SU-DHL-6 (cell line): Measurements from ENCODE around the gene PTPN21.

Source experiments
- H2AFZ ChIP-seq: fragments of 200-600 bp; sonication (generic); 2 replicates; pipeline ENCODE4 v1.6.1; 2014; ENCODE audit warnings: low read depth, mild to moderate bottlenecking, moderate library complexity, mixed read lengths, antibody characterized with exemption, low read length; ENCODE audit not compliant: severe bottlenecking
- H3F3A ChIP-seq: fragments of 200-600 bp; shearing (Covaris generic); 2 replicates; pipeline ENCODE4 v1.6.0; 2016; ENCODE audit warnings: antibody characterized with exemption, mild to moderate bottlenecking; ENCODE audit not compliant: insufficient read depth
- H3K27ac ChIP-seq: fragments of 200-600 bp; sonication (generic); 2 replicates; pipeline ENCODE4 v1.5.1; 2016; ENCODE audit warnings: low read depth, mild to moderate bottlenecking, low read length, moderate library complexity, mixed read lengths
- H3K27me3 ChIP-seq: fragments of 200-600 bp; sonication (generic), shearing (Covaris generic); 2 replicates; pipeline ENCODE4 v1.6.0; 2014; ENCODE audit warnings: mild to moderate bottlenecking, low read length
- H3K36me3 ChIP-seq: fragments of 200-600 bp; sonication (generic); 2 replicates; pipeline ENCODE4 v1.6.1; 2014; ENCODE audit warnings: mild to moderate bottlenecking, low read length, mixed read lengths
- H3K4me2 ChIP-seq: fragments of 300-600, 200-600 bp; shearing (Covaris generic), sonication (generic); 2 replicates; pipeline ENCODE4 v1.6.0; 2014; ENCODE audit warnings: low read length, low read depth, mild to moderate bottlenecking; ENCODE audit not compliant: poor library complexity, severe bottlenecking
- H3K4me3 ChIP-seq: fragments of 200-600 bp; sonication (generic); 2 replicates; pipeline ENCODE4 v1.5.1; 2014; ENCODE audit warnings: antibody characterized with exemption, low read length, mild to moderate bottlenecking, mixed read lengths; ENCODE audit not compliant: insufficient read depth, poor library complexity, severe bottlenecking
- H3K79me2 ChIP-seq: fragments of 200-600 bp; sonication (generic); 2 replicates; pipeline ENCODE4 v1.6.1; 2014; ENCODE audit warnings: mild to moderate bottlenecking, low read length, moderate library complexity; ENCODE audit not compliant: insufficient read depth
- H3K9ac ChIP-seq: fragments of 200-600 bp; sonication (generic); 2 replicates; pipeline ENCODE4 v1.7.0; 2014; ENCODE audit warnings: mild to moderate bottlenecking, low read length
- H3K9me2 ChIP-seq: fragments of 200-600 bp; sonication (generic); replicated peaks from 2 replicates; pipeline ENCODE4 v1.6.1; 2014; ENCODE audit warnings: low read length; ENCODE audit not compliant: insufficient read depth
- H3K9me3 ChIP-seq: fragments of 200-600 bp; sonication (generic); 2 replicates; pipeline ENCODE4 v1.6.1; 2014; ENCODE audit warnings: low read length, mixed read lengths; ENCODE audit not compliant: insufficient read depth
- H4K20me1 ChIP-seq: fragments of 200-600 bp; sonication (generic); 2 replicates; pipeline ENCODE4 v1.6.1; 2014; ENCODE audit warnings: low read depth, mild to moderate bottlenecking, antibody characterized with exemption, low read length, moderate library complexity, mixed read lengths
- EZH2phosphoT487 ChIP-seq: fragments of 200-600 bp; sonication (generic), shearing (Covaris generic); conservative IDR thresholded peaks from 2 replicates; pipeline ENCODE4 v1.6.1; 2018; ENCODE audit warnings: mild to moderate bottlenecking, antibody characterized with exemption, low read length, moderate library complexity, mixed read lengths
- TF ChIP-seq, protein P1 (sequence below): fragments of 200-600 bp; sonication (generic); IDR thresholded peaks from one replicate; pipeline ENCODE4 v1.5.1; 2017; ENCODE audit warnings: antibody characterized with exemption, mild to moderate bottlenecking, low read length, moderate library complexity; ENCODE audit not compliant: insufficient read depth, poor library complexity, severe bottlenecking

The PTPN21 gene

DNA sequence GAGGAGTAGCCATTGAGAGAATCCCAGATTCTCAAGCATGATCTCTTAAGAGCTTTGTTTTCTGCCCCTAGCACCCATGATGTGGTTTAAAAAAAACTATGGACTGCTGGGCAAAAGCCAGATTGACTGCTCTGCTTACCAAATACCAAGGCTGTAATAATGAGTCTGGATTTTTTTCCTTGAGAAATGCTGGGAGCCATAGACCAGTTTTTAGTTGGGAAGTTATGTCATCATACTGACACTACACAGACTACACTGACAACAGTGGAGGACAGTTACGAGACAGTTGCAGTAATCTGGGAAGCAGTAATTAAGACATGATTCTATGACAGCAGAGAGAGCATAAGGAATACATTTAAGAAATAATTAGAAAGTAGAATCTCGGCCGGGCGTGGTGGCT is 133.5 kb downstream of the PTPN21 start:
- H3K36me3 ChIP-seq, result no peaks in the 10 kb centered on the region; the same call in 1 of the 2 replicates
- no peak overlapping the region for H3K4me3 ChIP-seq
- TF ChIP-seq, protein P1, sequence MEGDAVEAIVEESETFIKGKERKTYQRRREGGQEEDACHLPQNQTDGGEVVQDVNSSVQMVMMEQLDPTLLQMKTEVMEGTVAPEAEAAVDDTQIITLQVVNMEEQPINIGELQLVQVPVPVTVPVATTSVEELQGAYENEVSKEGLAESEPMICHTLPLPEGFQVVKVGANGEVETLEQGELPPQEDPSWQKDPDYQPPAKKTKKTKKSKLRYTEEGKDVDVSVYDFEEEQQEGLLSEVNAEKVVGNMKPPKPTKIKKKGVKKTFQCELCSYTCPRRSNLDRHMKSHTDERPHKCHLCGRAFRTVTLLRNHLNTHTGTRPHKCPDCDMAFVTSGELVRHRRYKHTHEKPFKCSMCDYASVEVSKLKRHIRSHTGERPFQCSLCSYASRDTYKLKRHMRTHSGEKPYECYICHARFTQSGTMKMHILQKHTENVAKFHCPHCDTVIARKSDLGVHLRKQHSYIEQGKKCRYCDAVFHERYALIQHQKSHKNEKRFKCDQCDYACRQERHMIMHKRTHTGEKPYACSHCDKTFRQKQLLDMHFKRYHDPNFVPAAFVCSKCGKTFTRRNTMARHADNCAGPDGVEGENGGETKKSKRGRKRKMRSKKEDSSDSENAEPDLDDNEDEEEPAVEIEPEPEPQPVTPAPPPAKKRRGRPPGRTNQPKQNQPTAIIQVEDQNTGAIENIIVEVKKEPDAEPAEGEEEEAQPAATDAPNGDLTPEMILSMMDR, result no peak
- no peak for TF ChIP-seq EZH2phosphoT487
- H3K9ac ChIP-seq, result no peak overlapping the region
- no peaks in the 10 kb centered on the region for H3K27me3 ChIP-seq
- no peak overlapping the region for H3K4me2 ChIP-seq
- H3K9me2 ChIP-seq, result no peaks in the 10 kb centered on the region
- no peaks in the 10 kb centered on the region for H3K79me2 ChIP-seq
- H3F3A ChIP-seq, result no peaks in the 10 kb centered on the region
- H4K20me1 ChIP-seq, result no peaks in the 10 kb centered on the region
- no peak overlapping the region for H3K27ac ChIP-seq
- no peak overlapping the region for H2AFZ ChIP-seq
- H3K9me3 ChIP-seq, result no peaks in the 10 kb centered on the region

DNA sequence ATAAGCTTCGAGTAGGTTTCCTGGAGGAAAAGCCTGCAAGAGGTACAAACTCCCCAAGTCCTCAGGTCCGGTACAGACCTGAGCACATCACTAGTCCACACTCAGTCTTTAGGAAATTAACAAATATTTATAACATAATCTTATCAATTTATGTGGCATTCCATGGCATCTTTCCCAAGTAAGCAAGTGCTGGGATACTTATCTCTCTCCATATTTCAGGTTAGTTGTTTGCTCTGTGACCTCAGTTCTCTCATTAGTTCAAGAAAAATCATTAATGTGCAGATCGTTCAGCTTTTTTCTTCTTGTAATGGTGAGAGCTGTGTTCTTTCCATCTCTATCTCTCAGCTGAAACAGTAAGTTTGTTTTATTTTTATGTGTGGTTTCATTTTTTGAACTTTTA is 134.6 kb downstream of the PTPN21 start:
- Histone ChIP-seq H3K79me2 (no peaks in the 10 kb centered on the region), H3K9me3 (no peaks in the 10 kb centered on the region), H3K36me3 (no peaks in the 10 kb centered on the region; the same call in 1 of the 2 replicates), H3K27ac (no peak overlapping the region), H3F3A (no peaks in the 10 kb centered on the region), H2AFZ (no peak overlapping the region), H3K9ac (no peak overlapping the region), H3K4me3 (no peak overlapping the region), H3K4me2 (no peak overlapping the region), H4K20me1 (no peaks in the 10 kb centered on the region), H3K9me2 (no peaks in the 10 kb centered on the region), H3K27me3 (no peaks in the 10 kb centered on the region)
- TF ChIP-seq, protein P1, result no peak
- no peak for TF ChIP-seq EZH2phosphoT487

DNA sequence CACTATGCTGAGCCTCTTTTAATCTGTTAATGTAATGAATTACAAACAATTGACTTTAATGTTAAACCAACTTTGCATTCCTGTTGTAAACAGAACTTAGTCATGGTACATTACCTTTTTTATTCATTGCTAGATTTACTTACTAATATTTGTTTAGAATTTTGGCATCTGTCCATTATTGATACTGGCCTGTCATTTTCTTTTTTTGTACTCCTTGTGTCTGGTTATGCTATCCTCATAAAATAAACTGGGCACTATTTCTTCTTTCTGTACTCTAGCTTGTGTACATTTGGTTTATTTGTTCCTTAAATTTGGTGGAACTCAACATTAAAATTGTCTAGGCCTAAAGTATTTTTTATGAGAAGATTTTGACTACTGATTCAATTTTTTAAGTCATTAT is 137.2 kb downstream of the PTPN21 start:
- Histone ChIP-seq H4K20me1 (no peaks in the 10 kb centered on the region), H3K27me3 (no peaks in the 10 kb centered on the region), H3K4me3 (no peak overlapping the region), H3F3A (no peaks in the 10 kb centered on the region), H3K36me3 (no peaks in the 10 kb centered on the region; the same call in 1 of the 2 replicates), H2AFZ (no peak overlapping the region), H3K27ac (no peak overlapping the region), H3K9ac (no peak overlapping the region), H3K4me2 (no peak overlapping the region), H3K79me2 (no peaks in the 10 kb centered on the region), H3K9me3 (no peaks in the 10 kb centered on the region), H3K9me2 (no peaks in the 10 kb centered on the region)
- TF ChIP-seq, protein P1, result no peak
- no peak for TF ChIP-seq EZH2phosphoT487
